SK-N-MC (cell line): ENCODE results near the gene CFAP20.

Experiments used
- EZH2 ChIP-seq: fragments of 200-600 bp; sonication (generic); IDR thresholded peaks from one replicate; pipeline ENCODE4 v1.6.1; 2017; ENCODE audit warnings: antibody characterized with exemption
- POLR2AphosphoS5 ChIP-seq: IDR thresholded peaks from 2 replicates; pipeline ENCODE4 v1.6.1; 2012; ENCODE audit warnings: mild to moderate bottlenecking, low read depth, low read length, borderline replicate concordance

DNA sequence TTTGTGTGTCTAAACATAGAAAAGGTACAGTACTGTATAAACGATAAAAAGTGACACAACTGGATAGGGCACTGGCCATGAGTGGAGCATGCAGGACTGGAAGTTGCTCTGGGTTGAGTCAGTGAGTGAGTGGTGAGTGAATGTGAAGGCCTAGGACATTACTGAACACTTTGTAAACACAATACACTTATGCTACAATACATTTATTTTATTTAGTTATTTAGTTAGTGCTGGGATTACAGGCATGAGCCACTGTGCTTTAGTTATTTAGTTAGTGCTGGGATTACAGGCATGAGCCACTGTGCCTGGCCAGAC is 4.6 kb downstream of the CFAP20 start:
- TF ChIP-seq POLR2AphosphoS5 (no peak), EZH2 (no peak)
